Measurements from ENCODE around the gene UBAP2L.

The UBAP2L gene

GRCh38 chr1:154222518-154222917 lies 1.8 kb downstream of the UBAP2L start:
- TF ChIP-seq SIN3A (IDR thresholded peaks at IDR 0.05; ENCODE audit: borderline replicate concordance, insufficient read depth, low read length), result no peak
- TF ChIP-seq, protein P1, sequence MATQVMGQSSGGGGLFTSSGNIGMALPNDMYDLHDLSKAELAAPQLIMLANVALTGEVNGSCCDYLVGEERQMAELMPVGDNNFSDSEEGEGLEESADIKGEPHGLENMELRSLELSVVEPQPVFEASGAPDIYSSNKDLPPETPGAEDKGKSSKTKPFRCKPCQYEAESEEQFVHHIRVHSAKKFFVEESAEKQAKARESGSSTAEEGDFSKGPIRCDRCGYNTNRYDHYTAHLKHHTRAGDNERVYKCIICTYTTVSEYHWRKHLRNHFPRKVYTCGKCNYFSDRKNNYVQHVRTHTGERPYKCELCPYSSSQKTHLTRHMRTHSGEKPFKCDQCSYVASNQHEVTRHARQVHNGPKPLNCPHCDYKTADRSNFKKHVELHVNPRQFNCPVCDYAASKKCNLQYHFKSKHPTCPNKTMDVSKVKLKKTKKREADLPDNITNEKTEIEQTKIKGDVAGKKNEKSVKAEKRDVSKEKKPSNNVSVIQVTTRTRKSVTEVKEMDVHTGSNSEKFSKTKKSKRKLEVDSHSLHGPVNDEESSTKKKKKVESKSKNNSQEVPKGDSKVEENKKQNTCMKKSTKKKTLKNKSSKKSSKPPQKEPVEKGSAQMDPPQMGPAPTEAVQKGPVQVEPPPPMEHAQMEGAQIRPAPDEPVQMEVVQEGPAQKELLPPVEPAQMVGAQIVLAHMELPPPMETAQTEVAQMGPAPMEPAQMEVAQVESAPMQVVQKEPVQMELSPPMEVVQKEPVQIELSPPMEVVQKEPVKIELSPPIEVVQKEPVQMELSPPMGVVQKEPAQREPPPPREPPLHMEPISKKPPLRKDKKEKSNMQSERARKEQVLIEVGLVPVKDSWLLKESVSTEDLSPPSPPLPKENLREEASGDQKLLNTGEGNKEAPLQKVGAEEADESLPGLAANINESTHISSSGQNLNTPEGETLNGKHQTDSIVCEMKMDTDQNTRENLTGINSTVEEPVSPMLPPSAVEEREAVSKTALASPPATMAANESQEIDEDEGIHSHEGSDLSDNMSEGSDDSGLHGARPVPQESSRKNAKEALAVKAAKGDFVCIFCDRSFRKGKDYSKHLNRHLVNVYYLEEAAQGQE (IDR thresholded peaks at IDR 0.05; ENCODE audit: insufficient read depth in 1 of 2, low read depth in 2 of 2, low read length in 2 of 2), result no peak
- TF ChIP-seq FOXP2 (optimal IDR thresholded peaks at IDR 0.05; ENCODE audit: borderline replicate concordance, extremely low read depth, extremely low read length, insufficient read depth), result no peak
- TF ChIP-seq TAF1 (IDR thresholded peaks at IDR 0.05; ENCODE audit: borderline replicate concordance, insufficient read depth, low read length), result no peak
- TF ChIP-seq POLR2AphosphoS5 (IDR thresholded peaks at IDR 0.05; ENCODE audit: low read depth, low read length), result no peak

GRCh38 chr1:154222918-154223317 lies 2.2 kb downstream of the UBAP2L start:
- TF ChIP-seq, protein P1 (IDR thresholded peaks at IDR 0.05; ENCODE audit: insufficient read depth in 1 of 2, low read depth in 2 of 2, low read length in 2 of 2), result no peak
- TF ChIP-seq TAF1 (IDR thresholded peaks at IDR 0.05; ENCODE audit: borderline replicate concordance, insufficient read depth, low read length), result no peak

- TF ChIP-seq SIN3A (IDR thresholded peaks at IDR 0.05; ENCODE audit: borderline replicate concordance, insufficient read depth, low read length) (no peak), POLR2AphosphoS5 (IDR thresholded peaks at IDR 0.05; ENCODE audit: low read depth, low read length) (no peak), TAF1 (IDR thresholded peaks at IDR 0.05; ENCODE audit: borderline replicate concordance, insufficient read depth, low read length) (no peak), FOXP2 (optimal IDR thresholded peaks at IDR 0.05; ENCODE audit: borderline replicate concordance, extremely low read depth, extremely low read length, insufficient read depth) (no peak)
- TF ChIP-seq, protein P1 (IDR thresholded peaks at IDR 0.05; ENCODE audit: insufficient read depth in 1 of 2, low read depth in 2 of 2, low read length in 2 of 2), result no peak
Measured at GRCh38 chr1:154223621-154224020, 2.9 kb downstream of the UBAP2L start.

GRCh38 chr1:154225370-154225769 lies 4.6 kb downstream of the UBAP2L start:
- TF ChIP-seq SIN3A (IDR thresholded peaks at IDR 0.05; ENCODE audit: borderline replicate concordance, insufficient read depth, low read length) (no peak), POLR2AphosphoS5 (IDR thresholded peaks at IDR 0.05; ENCODE audit: low read depth, low read length) (no peak), FOXP2 (optimal IDR thresholded peaks at IDR 0.05; ENCODE audit: borderline replicate concordance, extremely low read depth, extremely low read length, insufficient read depth) (no peak), TAF1 (IDR thresholded peaks at IDR 0.05; ENCODE audit: borderline replicate concordance, insufficient read depth, low read length) (no peak)
- TF ChIP-seq, protein P1 (IDR thresholded peaks at IDR 0.05; ENCODE audit: insufficient read depth in 1 of 2, low read depth in 2 of 2, low read length in 2 of 2), result no peak

DNA sequence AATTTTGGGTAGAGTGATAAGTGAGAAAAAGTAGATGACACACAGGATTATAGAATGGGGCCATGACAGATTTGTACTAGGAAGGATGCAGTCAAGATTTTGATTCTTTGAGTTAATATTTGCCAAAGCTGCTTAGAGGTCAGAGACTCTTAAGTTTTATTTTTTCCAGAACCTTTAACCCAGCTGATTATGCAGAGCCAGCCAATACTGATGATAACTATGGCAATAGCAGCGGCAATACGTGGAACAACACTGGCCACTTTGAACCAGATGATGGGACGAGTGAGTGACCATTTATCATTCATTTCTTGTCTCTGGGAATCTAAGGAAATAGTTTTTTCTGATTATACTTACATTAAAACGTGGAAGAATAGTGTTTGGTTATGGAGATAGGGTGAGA lies 16.1 kb downstream of the UBAP2L start:
- no peak for TF ChIP-seq POLR2AphosphoS5 (IDR thresholded peaks at IDR 0.05; ENCODE audit: low read depth, low read length)
- no peak for TF ChIP-seq SIN3A (IDR thresholded peaks at IDR 0.05; ENCODE audit: borderline replicate concordance, insufficient read depth, low read length)
- no peak for TF ChIP-seq TAF1 (IDR thresholded peaks at IDR 0.05; ENCODE audit: borderline replicate concordance, insufficient read depth, low read length)
- TF ChIP-seq, protein P1 (IDR thresholded peaks at IDR 0.05; ENCODE audit: insufficient read depth in 1 of 2, low read depth in 2 of 2, low read length in 2 of 2), result no peak
- no peak for TF ChIP-seq FOXP2 (optimal IDR thresholded peaks at IDR 0.05; ENCODE audit: borderline replicate concordance, extremely low read depth, extremely low read length, insufficient read depth)

Data from PFSK-1 (cell line).